ACHN (cell line): Measurements from ENCODE around the gene KLF9.

Experiments
- DNase-seq: peaks from one replicate; pipeline ENCODE4 v3.0.0-alpha.2; 2015
- in situ Hi-C: cut with HindIII; loops from 2 replicates; pipeline ENCODE4 v1.10.0; 2017; ENCODE audit warnings: low sequenced_read_pairs, low pct_ligation_motif_present, low pct_unique_long_range_greater_than_20kb

Gene KLF9

GRCh38 chr9:70387663-70388062 is 26.8 kb downstream of the KLF9 start:
- DNase-seq: no peak
- in situ Hi-C loops: no loop called here

DNA sequence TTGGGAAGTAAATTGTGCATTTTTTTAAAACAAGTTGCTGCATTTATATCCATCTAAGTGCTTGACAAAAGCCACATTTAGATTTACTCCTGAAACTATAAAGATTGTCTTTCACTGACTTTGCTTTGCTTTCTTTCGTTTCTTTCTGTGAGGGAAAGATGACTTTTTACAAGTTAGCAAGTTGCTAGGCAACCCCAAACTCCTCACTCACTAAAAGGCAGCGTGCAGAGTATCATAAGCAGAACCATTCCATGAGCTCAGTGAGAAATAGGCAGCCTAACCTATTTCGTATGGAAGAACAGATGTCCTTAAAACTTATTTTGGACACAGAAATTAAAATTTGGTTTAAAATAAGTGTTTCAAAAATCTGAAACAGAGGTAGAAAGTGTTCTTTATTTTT is 29.0 kb downstream of the KLF9 start:
- no peak for DNase-seq
- in situ Hi-C loops: no loop called here

GRCh38 chr9:70382709-70383605 is 31.5 kb downstream of the KLF9 start:
- in situ Hi-C loops: no loop called here

DNA sequence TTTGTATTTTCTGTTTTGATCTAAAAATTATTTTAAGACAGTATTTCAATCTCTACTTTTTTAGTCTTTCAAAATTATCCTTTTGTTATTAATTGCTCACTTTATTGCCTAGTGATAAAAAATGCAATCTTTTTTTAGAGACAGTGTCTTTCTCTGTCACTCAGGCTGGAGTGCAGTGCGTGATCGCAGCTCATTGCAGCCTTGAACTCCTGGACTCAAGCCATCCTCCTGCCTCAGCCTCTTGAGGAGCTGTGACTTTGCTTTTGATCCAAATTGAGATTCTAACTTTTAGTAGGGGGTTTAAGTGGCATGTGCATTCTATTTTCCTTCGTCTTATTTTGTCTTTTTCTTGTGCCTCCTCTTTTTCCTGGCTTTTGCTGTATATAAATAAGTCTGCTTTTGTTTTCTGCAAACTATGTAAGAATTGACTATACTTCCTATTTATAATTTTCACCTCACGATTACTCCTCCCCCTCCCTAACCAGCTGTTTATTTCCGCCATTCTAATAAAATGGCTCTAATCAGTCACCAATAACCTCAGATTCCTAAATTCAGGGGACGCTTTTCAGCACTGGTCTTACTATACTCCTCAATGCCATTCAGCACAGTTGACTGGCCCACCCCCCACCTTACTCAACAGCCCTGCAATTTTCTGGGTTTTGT is 32.3 kb downstream of the KLF9 start:
- no peak for DNase-seq
- in situ Hi-C loops: no loop called here

More at GRCh38 chr9:70382709-70383605, 31.5 kb downstream of the KLF9 start:
- no peak for DNase-seq

- in situ Hi-C loops: no loop called here
- no peak for DNase-seq
Measured at GRCh38 chr9:70374962-70375618, 39.4 kb downstream of the KLF9 start.

- DNase-seq: no peak
- in situ Hi-C loops: no loop called here
Measured at GRCh38 chr9:70367305-70367930, 47.0 kb downstream of the KLF9 start.

DNA sequence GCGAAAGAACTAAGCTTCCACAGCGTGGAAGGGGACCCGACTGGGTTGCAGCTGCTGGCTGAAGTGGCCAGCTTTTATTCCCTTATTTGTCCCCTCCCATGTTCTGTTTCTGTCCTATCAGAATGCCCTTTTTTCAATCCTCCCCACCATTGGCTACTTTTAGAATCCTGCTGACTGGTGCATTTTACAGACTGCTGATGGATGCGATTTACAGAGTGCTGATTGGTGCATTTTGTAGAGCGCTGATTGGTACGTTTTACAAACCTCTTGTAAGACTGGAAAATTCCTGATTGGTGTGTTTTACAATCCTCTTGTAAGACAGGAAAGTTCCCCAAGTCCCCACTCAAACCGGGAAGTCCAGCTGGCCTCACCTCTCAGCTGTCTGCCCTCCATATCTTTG is 50.7 kb downstream of the KLF9 start:
- DNase-seq: no peak
- in situ Hi-C loops: no loop called here

- no peak for DNase-seq
- in situ Hi-C loops: no loop called here
Measured at GRCh38 chr9:70362952-70363351, 51.5 kb downstream of the KLF9 start.

DNA sequence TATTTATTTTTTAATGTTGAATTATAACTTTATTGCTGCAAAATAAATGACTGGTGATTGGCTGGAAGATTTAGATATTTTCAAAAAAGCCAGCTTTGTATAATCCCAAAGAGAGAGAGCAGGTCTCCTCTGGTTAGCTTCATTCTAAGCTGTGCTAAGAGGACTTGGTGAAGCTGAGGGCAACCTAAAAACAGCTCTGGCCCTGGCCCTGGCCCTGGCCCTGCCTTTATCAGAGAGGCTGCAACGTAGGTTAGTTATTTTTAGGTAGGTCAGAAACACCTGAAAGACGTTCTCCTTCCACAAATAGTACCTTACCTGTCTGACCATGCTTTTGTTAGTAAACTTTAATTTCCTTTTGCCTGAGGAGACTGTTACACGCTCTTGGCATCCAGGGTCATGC is 58.7 kb downstream of the KLF9 start:
- in situ Hi-C loops: no loop called here

GRCh38 chr9:70352802-70353201 is 61.7 kb downstream of the KLF9 start:
- in situ Hi-C loops: no loop called here
- peak; percentile 10 for DNase-seq

More for the DNA sequence above, 58.7 kb downstream of the KLF9 start:
- DNase-seq: no peak

DNA sequence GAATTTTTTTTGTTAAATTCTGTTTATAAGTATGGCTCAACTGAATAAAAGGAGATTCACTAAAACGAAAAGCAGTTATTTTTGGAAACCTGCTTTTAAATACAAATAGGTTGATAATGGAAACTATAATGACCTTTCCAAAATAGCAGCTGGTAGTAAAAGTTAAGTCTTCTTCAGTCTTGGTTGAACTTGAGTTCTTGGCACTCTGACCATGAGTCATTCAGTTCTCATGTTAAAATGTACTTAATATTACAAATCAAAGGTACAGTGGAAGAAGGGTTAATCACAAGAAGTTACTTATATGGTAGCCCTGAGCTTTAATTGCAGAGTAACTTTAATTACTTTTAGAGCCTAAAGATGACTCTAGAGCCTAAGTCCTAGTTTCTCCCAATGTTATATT is 62.1 kb downstream of the KLF9 start:
- DNase-seq: no peak
- in situ Hi-C loops: no loop called here

DNA sequence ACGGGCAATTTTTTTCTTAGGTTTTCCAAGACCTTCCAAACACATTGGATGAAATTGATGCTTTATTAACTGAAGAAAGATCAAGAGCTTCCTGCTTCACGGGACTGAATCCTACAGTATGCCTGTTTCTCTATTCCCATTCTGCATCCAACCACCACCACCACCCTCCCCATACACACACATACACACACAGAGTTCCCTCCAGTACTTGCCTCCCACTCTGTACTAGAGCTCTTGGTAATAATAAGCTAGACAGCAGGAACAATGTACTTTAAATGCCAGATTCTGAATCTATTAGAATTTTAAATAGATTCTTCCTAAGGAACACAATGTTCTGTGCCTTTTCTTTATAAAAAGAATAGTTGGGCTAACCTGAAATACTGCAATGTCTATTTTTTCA is 67.4 kb downstream of the KLF9 start:
- in situ Hi-C loops: loop anchor here (25.0 kb wide), 1 partner anchor 265 kb away; no protein-coding TSS in a partner anchor
- DNase-seq: no peak

- DNase-seq: peak; percentile 48
- in situ Hi-C loops: loop anchor here (25.0 kb wide), 1 partner anchor 272 kb away; no protein-coding TSS in a partner anchor
Measured at GRCh38 chr9:70340572-70340971, 73.9 kb downstream of the KLF9 start.
